Suprapubic skin (tissue), 3 donors: Measurements from ENCODE around the gene CCDC88C.

Experiments
- CTCF ChIP-seq, 2 donors: fragments of 200-600 bp in 1 of 2; fragments of 450-650 bp in 1 of 2; sonication (generic) in 1 of 2; IDR thresholded peaks; one replicate each; pipeline ENCODE4 v1.5.1; 2016 to 2019; ENCODE audit warnings: antibody characterized with exemption in 2 of 2, mild to moderate bottlenecking in 1 of 2, moderate library complexity in 1 of 2
- POLR2AphosphoS5 ChIP-seq, 3 donors: sonication (generic); formaldehyde crosslinking; IDR thresholded peaks; one replicate each; pipeline ENCODE4 v1.6.1; 2017; ENCODE audit warnings: antibody characterized with exemption in 3 of 3

GRCh38 chr14:91269076-91269991 lies 148.3 kb downstream of the CCDC88C start:
- no peak for TF ChIP-seq CTCF (IDR thresholded peaks at IDR 0.05)
- TF ChIP-seq POLR2AphosphoS5 (IDR thresholded peaks at IDR 0.05): no peak
